Stimulated activated CD8-positive, alpha-beta memory T cell treated with anti-CD3 and anti-CD28 coated beads, Interleukin-4, amount 100 ng/mL, for 1 hour (primary cell): ENCODE data around the gene CSMD2.

ENCODE experiments used
- DNase-seq, 2 donors: peaks; one replicate each; pipeline ENCODE4 v3.0.0-alpha.2; 2020; ENCODE audit warnings: low read depth in 2 of 2, low spot score in 1 of 2

CSMD2 gene

GRCh38 chr1:33864460-33865389 lies 300.3 kb downstream of the CSMD2 start:
- no peak for DNase-seq

- no peak for DNase-seq
Observed at GRCh38 chr1:33863779-33864178, 301.3 kb downstream of the CSMD2 start, which contains the start of gene HMGB4. Gene HMGB4 (plus strand): TSS chr1:33864079. CDS start chr1:33864192, 113 bp downstream.

GRCh38 chr1:33860671-33861070 lies 304.4 kb downstream of the CSMD2 start:
- no peak for DNase-seq

- DNase-seq: no peak
Observed at GRCh38 chr1:33854091-33854490, 310.9 kb downstream of the CSMD2 start.

GRCh38 chr1:33853431-33853830 lies 311.6 kb downstream of the CSMD2 start:
- DNase-seq: no peak

GRCh38 chr1:33852711-33853110 lies 312.3 kb downstream of the CSMD2 start:
- no peak for DNase-seq

- DNase-seq: no peak
Observed at GRCh38 chr1:33850481-33850880, 314.5 kb downstream of the CSMD2 start.

- no peak for DNase-seq
Observed at GRCh38 chr1:33849211-33849610, 315.8 kb downstream of the CSMD2 start.

GRCh38 chr1:33848205-33848937 lies 316.7 kb downstream of the CSMD2 start:
- DNase-seq: no peak

GRCh38 chr1:33846861-33847260 lies 318.2 kb downstream of the CSMD2 start:
- no peak for DNase-seq

GRCh38 chr1:33844166-33844565 lies 320.9 kb downstream of the CSMD2 start:
- DNase-seq: no peak

GRCh38 chr1:33842348-33842747 lies 322.7 kb downstream of the CSMD2 start:
- no peak for DNase-seq

- DNase-seq: no peak
Observed at GRCh38 chr1:33841494-33841893, 323.5 kb downstream of the CSMD2 start.

- no peak for DNase-seq
Observed at GRCh38 chr1:33837635-33838034, 327.4 kb downstream of the CSMD2 start.

GRCh38 chr1:33836911-33837310 lies 328.1 kb downstream of the CSMD2 start:
- no peak for DNase-seq

- DNase-seq: no peak
Observed at GRCh38 chr1:33828654-33829053, 336.4 kb downstream of the CSMD2 start.

- DNase-seq: no peak
Observed at GRCh38 chr1:33828059-33828458, 337.0 kb downstream of the CSMD2 start.

GRCh38 chr1:33826711-33827110 lies 338.3 kb downstream of the CSMD2 start:
- no peak for DNase-seq

- DNase-seq: no peak
Observed at GRCh38 chr1:33826311-33826710, 338.7 kb downstream of the CSMD2 start.

- no peak for DNase-seq
Observed at GRCh38 chr1:33825506-33825905, 339.5 kb downstream of the CSMD2 start.

- no peak for DNase-seq
Observed at GRCh38 chr1:33824971-33825370, 340.1 kb downstream of the CSMD2 start.

- DNase-seq: no peak
Observed at GRCh38 chr1:33824321-33824720, 340.7 kb downstream of the CSMD2 start.
